ENCODE measurements around the gene RNF130.
A peak's percentile ranks its signal among the peaks of the same experiment; 100 is the strongest.

The RNF130 gene

DNA sequence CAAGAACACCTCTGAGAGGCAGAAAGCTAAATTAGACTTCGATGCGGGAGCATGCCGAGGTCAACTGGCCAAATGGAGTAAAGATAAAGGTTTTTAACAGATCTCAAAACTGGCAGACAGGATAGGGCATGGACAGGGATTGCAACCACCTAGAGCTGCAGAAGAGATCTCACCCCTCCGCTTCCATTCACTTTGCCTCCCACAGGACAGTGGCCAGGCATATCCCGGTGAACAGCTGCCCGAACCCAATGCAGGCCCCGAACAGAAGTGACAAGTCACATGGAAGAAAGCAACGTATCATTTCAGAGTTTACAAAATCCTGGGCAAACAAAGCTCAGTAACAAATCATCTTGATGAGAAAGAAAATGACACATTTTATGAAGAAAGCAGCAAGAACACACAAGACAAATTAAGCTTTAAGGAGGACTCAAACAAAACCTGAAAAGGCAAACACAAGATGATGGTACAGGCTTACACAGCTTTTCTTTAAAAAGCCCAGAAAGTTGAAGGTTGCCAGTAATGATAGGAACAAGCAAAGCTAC lies 18.4 kb downstream of the RNF130 start:
- no peaks in the 10 kb centered on the region for H3K36me3 ChIP-seq (ENCODE audit: control insufficient read depth in 2 of 2, insufficient read depth in 1 of 2, low read length in 2 of 2)
- no peak overlapping the region for H3K27ac ChIP-seq (ENCODE audit: extremely low read depth, low read depth, low read length)
- H3K4me3 ChIP-seq (ENCODE audit: low read depth, low read length), result no peak overlapping the region
- TF ChIP-seq, protein P1, sequence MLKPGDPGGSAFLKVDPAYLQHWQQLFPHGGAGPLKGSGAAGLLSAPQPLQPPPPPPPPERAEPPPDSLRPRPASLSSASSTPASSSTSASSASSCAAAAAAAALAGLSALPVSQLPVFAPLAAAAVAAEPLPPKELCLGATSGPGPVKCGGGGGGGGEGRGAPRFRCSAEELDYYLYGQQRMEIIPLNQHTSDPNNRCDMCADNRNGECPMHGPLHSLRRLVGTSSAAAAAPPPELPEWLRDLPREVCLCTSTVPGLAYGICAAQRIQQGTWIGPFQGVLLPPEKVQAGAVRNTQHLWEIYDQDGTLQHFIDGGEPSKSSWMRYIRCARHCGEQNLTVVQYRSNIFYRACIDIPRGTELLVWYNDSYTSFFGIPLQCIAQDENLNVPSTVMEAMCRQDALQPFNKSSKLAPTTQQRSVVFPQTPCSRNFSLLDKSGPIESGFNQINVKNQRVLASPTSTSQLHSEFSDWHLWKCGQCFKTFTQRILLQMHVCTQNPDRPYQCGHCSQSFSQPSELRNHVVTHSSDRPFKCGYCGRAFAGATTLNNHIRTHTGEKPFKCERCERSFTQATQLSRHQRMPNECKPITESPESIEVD (tag by site-specific recombination; IDR thresholded peaks at IDR 0.05), result peak; percentile 80
- TF ChIP-seq ZSCAN30 (tag by site-specific recombination; IDR thresholded peaks at IDR 0.05) (no peak), ZNF560 (tag by site-specific recombination; IDR thresholded peaks at IDR 0.05; ENCODE audit: borderline replicate concordance) (no peak), ZNF354C (tag by site-specific recombination; IDR thresholded peaks at IDR 0.05; ENCODE audit: borderline replicate concordance, low read depth) (no peak), FEZF1 (tag by site-specific recombination; IDR thresholded peaks at IDR 0.05) (0 out of 2 replicates have a peak, but pooled peaks have one; percentile 17), SETDB1 (IDR thresholded peaks at IDR 0.05; ENCODE audit: insufficient read length, low read length) (no peak)
- CTCF ChIA-PET, result no interaction called here
- H3K4me1 ChIP-seq (ENCODE audit: control insufficient read depth, insufficient read depth, low read length), result peaks cover 16% of the 10 kb centered on the region
- H3K9me3 ChIP-seq (ENCODE audit: control insufficient read depth, insufficient read depth, low read depth, low read length), result no peaks in the 10 kb centered on the region
- POLR2A ChIA-PET, result no interaction called here

DNA sequence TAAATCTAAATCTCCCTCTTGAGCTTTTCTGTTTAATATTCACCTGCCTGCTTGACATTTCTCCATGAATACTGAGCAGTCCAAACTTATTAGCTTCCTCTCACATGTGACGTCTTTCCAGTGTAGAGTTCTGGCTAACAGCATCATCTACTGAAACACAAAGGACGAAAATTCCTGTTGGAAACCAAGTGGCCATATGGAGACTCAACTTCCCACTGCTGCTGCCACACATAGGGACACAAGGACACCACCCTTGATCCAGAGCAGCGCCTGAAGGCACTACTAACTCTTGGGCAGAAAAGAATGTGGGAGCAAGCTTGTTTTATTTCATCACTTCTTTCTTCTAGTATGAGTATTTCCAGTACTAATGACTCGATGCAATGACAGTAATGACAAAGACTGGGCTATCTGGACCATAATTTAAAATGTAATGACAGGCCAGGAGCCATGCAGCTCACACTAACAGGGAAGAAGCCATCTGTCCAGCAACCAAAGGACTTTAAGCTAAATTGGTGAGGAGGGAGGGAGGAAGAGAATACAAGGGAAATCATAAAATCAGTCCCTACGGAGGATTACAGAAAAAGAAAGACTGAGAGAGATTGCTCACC lies 19.2 kb downstream of the RNF130 start:
- Histone ChIP-seq H3K4me1 (ENCODE audit: control insufficient read depth, insufficient read depth, low read length) (peaks cover 16% of the 10 kb centered on the region), H3K9me3 (ENCODE audit: control insufficient read depth, insufficient read depth, low read depth, low read length) (no peaks in the 10 kb centered on the region), H3K4me3 (ENCODE audit: low read depth, low read length) (no peak overlapping the region), H3K27ac (ENCODE audit: extremely low read depth, low read depth, low read length) (no peak overlapping the region), H3K36me3 (ENCODE audit: control insufficient read depth in 2 of 2, insufficient read depth in 1 of 2, low read length in 2 of 2) (no peaks in the 10 kb centered on the region)
- CTCF ChIA-PET, result no interaction called here
- no peak for TF ChIP-seq KLF16 (tag by site-specific recombination; IDR thresholded peaks at IDR 0.05)
- no peak for TF ChIP-seq ZNF571 (tag by site-specific recombination; IDR thresholded peaks at IDR 0.05)
- TF ChIP-seq ZBTB1 (tag by site-specific recombination; IDR thresholded peaks at IDR 0.05), result no peak
- TF ChIP-seq ZNF473 (tag by site-specific recombination; IDR thresholded peaks at IDR 0.05), result no peak
- no peak for TF ChIP-seq KLF7 (tag by site-specific recombination; IDR thresholded peaks at IDR 0.05; ENCODE audit: borderline replicate concordance)
- TF ChIP-seq ZNF366 (tag by site-specific recombination; conservative IDR thresholded peaks at IDR 0.05), result no peak
- no peak for TF ChIP-seq ZSCAN30 (tag by site-specific recombination; IDR thresholded peaks at IDR 0.05)
- TF ChIP-seq ZBTB8A (tag by site-specific recombination; IDR thresholded peaks at IDR 0.05), result no peak
- POLR2A ChIA-PET, result no interaction called here

DNA sequence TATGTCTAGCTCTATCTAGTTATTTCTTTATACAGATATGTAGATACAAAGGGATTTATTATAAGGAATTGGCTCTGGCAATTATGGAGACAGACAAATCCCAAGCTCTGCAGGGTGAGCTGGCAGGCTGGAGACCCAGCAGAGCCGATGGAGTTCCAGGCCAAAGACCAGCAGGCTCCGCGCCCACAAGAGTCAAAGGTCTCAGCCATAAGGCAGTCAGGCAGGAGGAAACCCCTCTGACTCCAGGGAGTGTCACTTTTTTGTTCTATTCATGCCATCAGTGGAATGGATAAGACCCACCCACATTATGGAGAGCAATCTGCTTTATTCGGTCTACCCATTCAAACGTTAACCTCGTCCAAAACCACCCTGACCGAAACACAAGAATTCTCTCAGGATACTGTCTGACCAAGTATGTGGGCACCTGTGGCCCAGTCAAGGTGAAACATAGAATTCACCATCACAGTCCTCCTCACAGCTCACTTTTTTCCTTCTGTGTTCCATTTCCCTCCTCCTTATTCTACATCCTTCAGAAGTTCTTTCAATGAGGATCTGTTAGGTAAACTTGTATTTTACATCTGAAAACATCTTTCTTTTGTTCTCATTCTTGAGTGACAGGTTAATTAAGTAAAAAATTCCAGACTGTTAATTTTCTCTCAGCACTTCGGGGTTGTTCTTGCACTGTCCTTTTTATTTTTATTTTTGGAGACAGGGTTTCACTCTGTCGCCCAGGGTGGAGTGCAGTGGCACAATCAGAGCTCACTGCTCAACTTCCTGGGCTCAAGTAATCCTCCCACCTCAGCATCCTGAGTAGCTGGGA lies 21.2 kb downstream of the RNF130 start:
- H3K4me1 ChIP-seq (ENCODE audit: control insufficient read depth, insufficient read depth, low read length), result peaks cover 16% of the 10 kb centered on the region
- no peaks in the 10 kb centered on the region for H3K9me3 ChIP-seq (ENCODE audit: control insufficient read depth, insufficient read depth, low read depth, low read length)
- H3K27ac ChIP-seq (ENCODE audit: extremely low read depth, low read depth, low read length), result no peak overlapping the region
- no peaks in the 10 kb centered on the region for H3K36me3 ChIP-seq (ENCODE audit: control insufficient read depth in 2 of 2, insufficient read depth in 1 of 2, low read length in 2 of 2)
- TF ChIP-seq ZNF416 (tag by site-specific recombination; IDR thresholded peaks at IDR 0.05), result 0 out of 2 replicates have a peak, but pooled peaks have one; percentile 39
- TF ChIP-seq ZNF302 (tag by site-specific recombination; IDR thresholded peaks at IDR 0.05; ENCODE audit: low read depth), result no peak
- no peak overlapping the region for H3K4me3 ChIP-seq (ENCODE audit: low read depth, low read length)
- POLR2A ChIA-PET, result no interaction called here
- CTCF ChIA-PET, result interaction anchor here (0.6 to 1.4 kb wide), 2 partner anchors 25 to 161 kb away, joined by 3 read pairs; no protein-coding TSS in a partner anchor

DNA sequence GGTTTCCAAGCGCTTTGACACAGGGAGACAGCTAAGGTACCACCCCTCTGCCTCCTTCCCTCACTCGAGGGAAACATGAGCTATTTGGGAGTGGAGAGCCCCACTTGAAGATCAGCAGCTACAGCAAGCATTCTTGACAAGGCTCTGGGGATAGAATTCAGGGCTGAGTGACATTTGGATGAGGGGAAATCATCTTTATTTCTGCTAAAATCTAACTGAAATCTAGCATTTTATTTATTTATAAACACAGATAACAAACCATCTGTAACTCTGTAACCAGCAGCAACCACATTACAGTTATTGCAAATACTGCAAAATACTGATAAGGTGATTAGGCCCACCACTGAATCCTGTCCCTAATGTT lies 22.4 kb downstream of the RNF130 start:
- ChIA-PET CTCF (interaction anchor here (1.4 kb wide), 1 partner anchor 23 kb away, joined by 3 read pairs; no protein-coding TSS in a partner anchor), POLR2A (no interaction called here)
- Histone ChIP-seq H3K4me1 (ENCODE audit: control insufficient read depth, insufficient read depth, low read length) (peaks cover 16% of the 10 kb centered on the region), H3K36me3 (ENCODE audit: control insufficient read depth in 2 of 2, insufficient read depth in 1 of 2, low read length in 2 of 2) (no peaks in the 10 kb centered on the region), H3K9me3 (ENCODE audit: control insufficient read depth, insufficient read depth, low read depth, low read length) (no peaks in the 10 kb centered on the region), H3K4me3 (ENCODE audit: low read depth, low read length) (no peak overlapping the region), H3K27ac (ENCODE audit: extremely low read depth, low read depth, low read length) (no peak overlapping the region)
- TF ChIP-seq, protein P2, sequence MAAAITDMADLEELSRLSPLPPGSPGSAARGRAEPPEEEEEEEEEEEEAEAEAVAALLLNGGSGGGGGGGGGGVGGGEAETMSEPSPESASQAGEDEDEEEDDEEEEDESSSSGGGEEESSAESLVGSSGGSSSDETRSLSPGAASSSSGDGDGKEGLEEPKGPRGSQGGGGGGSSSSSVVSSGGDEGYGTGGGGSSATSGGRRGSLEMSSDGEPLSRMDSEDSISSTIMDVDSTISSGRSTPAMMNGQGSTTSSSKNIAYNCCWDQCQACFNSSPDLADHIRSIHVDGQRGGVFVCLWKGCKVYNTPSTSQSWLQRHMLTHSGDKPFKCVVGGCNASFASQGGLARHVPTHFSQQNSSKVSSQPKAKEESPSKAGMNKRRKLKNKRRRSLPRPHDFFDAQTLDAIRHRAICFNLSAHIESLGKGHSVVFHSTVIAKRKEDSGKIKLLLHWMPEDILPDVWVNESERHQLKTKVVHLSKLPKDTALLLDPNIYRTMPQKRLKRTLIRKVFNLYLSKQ (tag by site-specific recombination; IDR thresholded peaks at IDR 0.05; ENCODE audit: borderline replicate concordance), result no peak
- TF ChIP-seq ZNF146 (tag by site-specific recombination; IDR thresholded peaks at IDR 0.05) (no peak), YY2 (tag by site-specific recombination; IDR thresholded peaks at IDR 0.05) (no peak), HOXD13 (CRISPR knock-in tag; IDR thresholded peaks at IDR 0.05; ENCODE audit: borderline replicate concordance) (no peak), ZNF404 (tag by site-specific recombination; IDR thresholded peaks at IDR 0.05) (no peak), ZNF600 (tag by site-specific recombination; IDR thresholded peaks at IDR 0.05) (no peak), ZFP69B (tag by site-specific recombination; IDR thresholded peaks at IDR 0.05) (no peak), ZNF664 (tag by site-specific recombination; IDR thresholded peaks at IDR 0.05) (no peak), ZNF561 (tag by site-specific recombination; IDR thresholded peaks at IDR 0.05; ENCODE audit: borderline replicate concordance) (no peak), ZNF202 (tag by site-specific recombination; IDR thresholded peaks at IDR 0.05; ENCODE audit: borderline replicate concordance) (no peak), GLIS2 (tag by site-specific recombination; IDR thresholded peaks at IDR 0.05) (no peak)

Measured in HEK293 (cell line).